Measurements from ENCODE around the gene SDF2.

GRCh38 chr17:28599311-28600184 is 62.2 kb downstream of the SDF2 start:
- TF ChIP-seq CTCF (IDR thresholded peaks at IDR 0.05), result no peak
- TF ChIP-seq POLR2A (IDR thresholded peaks at IDR 0.05), result peak; percentile 3 to 19
